ENCODE measurements around the gene EXD3.
"Not testable (repeated sequence)": the region's sequence is repeated elsewhere in the genome, so short reads cannot be mapped to it uniquely, and the experiment has no call there.

EXD3 gene

GRCh38 chr9:137327641-137328550 is 95.1 kb downstream of the EXD3 start:
- DNase-seq, result not testable (repeated sequence)

- no peak for DNase-seq
Measured at GRCh38 chr9:137326445-137327065, 96.4 kb downstream of the EXD3 start.

- no peak for DNase-seq
Measured at GRCh38 chr9:137325799-137326198, 97.2 kb downstream of the EXD3 start.

- DNase-seq, result no peak
Measured at GRCh38 chr9:137325124-137325523, 97.8 kb downstream of the EXD3 start.

- no peak for DNase-seq
Measured at GRCh38 chr9:137323531-137324331, 99.2 kb downstream of the EXD3 start.

GRCh38 chr9:137321726-137322361 is 101.1 kb downstream of the EXD3 start:
- DNase-seq, result no peak

GRCh38 chr9:137320555-137321384 is 102.2 kb downstream of the EXD3 start:
- DNase-seq, result no peak

GRCh38 chr9:137319739-137320551 is 103.0 kb downstream of the EXD3 start:
- no peak for DNase-seq

- no peak for DNase-seq
Measured at GRCh38 chr9:137319011-137319738, 103.8 kb downstream of the EXD3 start.

GRCh38 chr9:137318602-137319001 is 104.4 kb downstream of the EXD3 start:
- no peak for DNase-seq

- DNase-seq, result no peak
Measured at GRCh38 chr9:137317718-137318511, 105.0 kb downstream of the EXD3 start.

- DNase-seq, result no peak
Measured at GRCh38 chr9:137317021-137317717, 105.8 kb downstream of the EXD3 start.

GRCh38 chr9:137316012-137316981 is 106.7 kb downstream of the EXD3 start:
- DNase-seq, result no peak

GRCh38 chr9:137315581-137316011 is 107.4 kb downstream of the EXD3 start:
- no peak for DNase-seq

- no peak for DNase-seq
Measured at GRCh38 chr9:137314561-137315560, 108.1 kb downstream of the EXD3 start.

- DNase-seq, result no peak
Measured at GRCh38 chr9:137313956-137314560, 108.9 kb downstream of the EXD3 start.
